Large intestine (tissue), 1 donor: ENCODE results near the gene RANBP3. TPM values are rescaled to one million over a fixed set of nuclear protein-coding genes. Genes with fewer than 3 reads are reported as not detected.

Source experiments
- polyA plus RNA-seq: library from polyadenylated mRNA; unstranded; fragments of 120-200 nt; gene quantifications from one replicate; pipeline ENCODE4 v1.2.1, GENCODE V29; 2013

Gene RANBP3
- polyA plus RNA-seq, 1 donor: 53.3 TPM

Other genes starting within 250 kb of the RANBP3 start
- 4.6 TPM for gene PRR22, start 193.4 kb downstream of the RANBP3 start, polyA plus RNA-seq
- gene DUS3L, start 187.0 kb downstream of the RANBP3 start, polyA plus RNA-seq: 34.6 TPM
- 2.3 TPM for gene NRTN, start 173.1 kb downstream of the RANBP3 start, polyA plus RNA-seq
- gene FUT6, start 138.4 kb downstream of the RANBP3 start, polyA plus RNA-seq: 0.99 TPM
- 1.0 TPM for gene FUT3, start 126.7 kb downstream of the RANBP3 start, polyA plus RNA-seq
- gene FUT5, start 107.6 kb downstream of the RANBP3 start, polyA plus RNA-seq: not detected
- gene NDUFA11, start 74.3 kb downstream of the RANBP3 start, polyA plus RNA-seq: 203 TPM
- 8.1 TPM for gene VMAC, start 73.3 kb downstream of the RANBP3 start, polyA plus RNA-seq
- 16.7 TPM for gene CAPS, start 63.9 kb downstream of the RANBP3 start, polyA plus RNA-seq
- gene RFX2, start 132.4 kb upstream of the RANBP3 start, polyA plus RNA-seq: 13.1 TPM
- gene ACSBG2, start 157.5 kb upstream of the RANBP3 start, polyA plus RNA-seq: 0.60 TPM